ENCODE results near the gene GFOD1.

DNA sequence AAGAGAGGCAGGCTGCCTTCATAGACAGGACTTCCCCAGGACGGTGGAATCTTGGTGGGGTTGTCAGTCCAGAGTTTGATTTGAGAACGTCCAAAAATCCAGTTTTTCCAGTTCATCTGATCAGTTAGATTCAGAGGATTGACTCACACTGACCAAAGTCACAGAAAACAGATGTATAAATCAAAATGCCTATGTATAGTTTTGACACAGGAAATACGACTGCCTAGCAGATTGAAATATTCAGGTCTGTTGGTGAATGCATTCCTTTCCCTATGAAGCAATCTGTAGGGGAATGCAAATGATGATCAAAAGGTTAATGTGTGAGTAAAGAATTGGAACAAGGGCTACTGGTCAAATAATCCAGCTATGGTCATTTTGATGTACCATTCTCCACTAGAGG is 29.7 kb upstream of the GFOD1 start:
- TF ChIP-seq EZH2phosphoT487 (IDR thresholded peaks at IDR 0.05; ENCODE audit: borderline replicate concordance): no peak
- TF ChIP-seq, protein P1, sequence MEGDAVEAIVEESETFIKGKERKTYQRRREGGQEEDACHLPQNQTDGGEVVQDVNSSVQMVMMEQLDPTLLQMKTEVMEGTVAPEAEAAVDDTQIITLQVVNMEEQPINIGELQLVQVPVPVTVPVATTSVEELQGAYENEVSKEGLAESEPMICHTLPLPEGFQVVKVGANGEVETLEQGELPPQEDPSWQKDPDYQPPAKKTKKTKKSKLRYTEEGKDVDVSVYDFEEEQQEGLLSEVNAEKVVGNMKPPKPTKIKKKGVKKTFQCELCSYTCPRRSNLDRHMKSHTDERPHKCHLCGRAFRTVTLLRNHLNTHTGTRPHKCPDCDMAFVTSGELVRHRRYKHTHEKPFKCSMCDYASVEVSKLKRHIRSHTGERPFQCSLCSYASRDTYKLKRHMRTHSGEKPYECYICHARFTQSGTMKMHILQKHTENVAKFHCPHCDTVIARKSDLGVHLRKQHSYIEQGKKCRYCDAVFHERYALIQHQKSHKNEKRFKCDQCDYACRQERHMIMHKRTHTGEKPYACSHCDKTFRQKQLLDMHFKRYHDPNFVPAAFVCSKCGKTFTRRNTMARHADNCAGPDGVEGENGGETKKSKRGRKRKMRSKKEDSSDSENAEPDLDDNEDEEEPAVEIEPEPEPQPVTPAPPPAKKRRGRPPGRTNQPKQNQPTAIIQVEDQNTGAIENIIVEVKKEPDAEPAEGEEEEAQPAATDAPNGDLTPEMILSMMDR (conservative IDR thresholded peaks at IDR 0.05; ENCODE audit: low read length): no peak
